Adipocyte (in vitro differentiated cells): Measurements from ENCODE around the gene KCNF1.

Experiments used
- DNase-seq: peaks from one replicate; pipeline ENCODE4 v3.0.0-alpha.2; 2015; ENCODE audit warnings: low read depth
- H3K27me3 ChIP-seq: replicated peaks from 2 replicates; pipeline ENCODE4 v1.7.0; 2013; ENCODE audit warnings: mild to moderate bottlenecking, low read length, moderate library complexity; ENCODE audit not compliant: control insufficient read depth, insufficient read depth
- H3K36me3 ChIP-seq: 2 replicates; pipeline ENCODE4 v1.7.0; 2013; ENCODE audit warnings: low read length, mild to moderate bottlenecking, moderate library complexity; ENCODE audit not compliant: control insufficient read depth, insufficient read depth, severe bottlenecking
- H3K4me1 ChIP-seq: 2 replicates; pipeline ENCODE4 v1.7.0; 2013; ENCODE audit warnings: mild to moderate bottlenecking, low read length, moderate library complexity; ENCODE audit not compliant: control insufficient read depth, insufficient read depth
- H3K4me3 ChIP-seq: 2 replicates; pipeline ENCODE4 v1.7.0; 2013; ENCODE audit warnings: mild to moderate bottlenecking, low read length, moderate library complexity
- H3K9ac ChIP-seq: 2 replicates; pipeline ENCODE4 v1.7.0; 2013; ENCODE audit warnings: mild to moderate bottlenecking, low read length, moderate library complexity
- H3K9me3 ChIP-seq: 2 replicates; pipeline ENCODE4 v1.7.0; 2013; ENCODE audit warnings: mild to moderate bottlenecking, low read length, moderate library complexity; ENCODE audit not compliant: control insufficient read depth

KCNF1 gene

GRCh38 chr2:10882568-10882967 is 29.2 kb upstream of the KCNF1 start:
- no peak overlapping the region for H3K9ac ChIP-seq
- H3K9me3 ChIP-seq, result no peaks in the 10 kb centered on the region
- peaks cover 15% of the 10 kb centered on the region for H3K27me3 ChIP-seq
- peaks cover 14% of the 10 kb centered on the region for H3K4me1 ChIP-seq
- no peak for DNase-seq
- H3K36me3 ChIP-seq, result no peaks in the 10 kb centered on the region
- H3K4me3 ChIP-seq, result no peak overlapping the region

- no peaks in the 10 kb centered on the region for H3K9me3 ChIP-seq
- no peak for DNase-seq
- H3K36me3 ChIP-seq, result no peaks in the 10 kb centered on the region
- H3K4me3 ChIP-seq, result no peak overlapping the region
- peaks cover 14% of the 10 kb centered on the region for H3K4me1 ChIP-seq
- peaks cover 15% of the 10 kb centered on the region for H3K27me3 ChIP-seq
- H3K9ac ChIP-seq, result no peak overlapping the region
These were observed 28.7 kb upstream of the KCNF1 start for GRCh38 chr2:10883066-10883465.

GRCh38 chr2:10883801-10884478 is 27.8 kb upstream of the KCNF1 start:
- Histone ChIP-seq H3K36me3 (no peaks in the 10 kb centered on the region), H3K4me3 (no peak overlapping the region), H3K9ac (no peak overlapping the region), H3K4me1 (peaks cover 14% of the 10 kb centered on the region), H3K9me3 (no peaks in the 10 kb centered on the region), H3K27me3 (peaks cover 20% of the 10 kb centered on the region)
- DNase-seq, result no peak

- Histone ChIP-seq H3K36me3 (no peaks in the 10 kb centered on the region), H3K4me1 (peaks cover 14% of the 10 kb centered on the region), H3K27me3 (peaks cover 24% of the 10 kb centered on the region), H3K4me3 (no peak overlapping the region), H3K9ac (no peak overlapping the region), H3K9me3 (no peaks in the 10 kb centered on the region)
- no peak for DNase-seq
These were observed 27.2 kb upstream of the KCNF1 start for GRCh38 chr2:10884574-10884975.

DNA sequence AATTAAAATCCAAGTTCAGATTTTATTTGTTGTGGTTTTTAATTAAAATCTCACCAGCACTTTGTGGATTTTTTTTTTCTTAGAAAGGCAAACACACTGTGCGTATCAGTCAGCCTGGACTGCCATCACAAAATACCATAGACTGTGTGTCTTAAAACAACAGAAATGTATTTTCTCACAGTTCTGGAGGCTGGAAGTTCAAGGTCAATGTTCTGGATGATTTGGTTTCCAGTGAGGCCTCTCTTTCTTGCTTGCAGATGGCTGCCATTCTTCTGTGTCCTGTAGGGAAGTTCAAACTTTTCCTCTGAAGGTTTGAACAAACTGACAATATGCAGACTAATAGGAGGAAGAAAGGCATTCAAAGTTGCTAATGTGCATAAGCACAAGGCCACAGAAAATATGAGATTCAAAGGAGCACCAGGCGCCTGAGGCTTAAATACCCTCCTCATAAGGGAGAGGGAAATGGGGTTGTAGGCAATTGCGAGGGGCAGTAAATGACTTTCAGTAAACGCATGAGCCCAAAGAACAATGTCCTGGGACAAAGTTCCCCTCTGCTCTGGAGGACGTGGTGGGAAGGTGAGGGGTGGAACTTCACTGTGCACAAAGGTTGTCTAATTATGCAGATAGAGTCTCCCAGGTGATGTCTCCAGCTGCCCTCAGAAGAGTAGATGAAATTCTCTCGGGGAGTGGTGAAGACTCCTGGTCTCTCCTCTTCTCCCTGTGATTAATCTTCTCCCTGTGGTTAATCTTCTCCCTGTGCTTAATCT is 26.5 kb upstream of the KCNF1 start:
- Histone ChIP-seq H3K27me3 (peaks cover 30% of the 10 kb centered on the region), H3K4me1 (peaks cover 14% of the 10 kb centered on the region), H3K9me3 (no peaks in the 10 kb centered on the region), H3K36me3 (no peaks in the 10 kb centered on the region), H3K4me3 (no peak overlapping the region), H3K9ac (no peak overlapping the region)
- DNase-seq, result no peak

GRCh38 chr2:10887476-10887875 is 24.3 kb upstream of the KCNF1 start:
- H3K27me3 ChIP-seq, result peaks cover 45% of the 10 kb centered on the region
- DNase-seq, result no peak
- H3K4me3 ChIP-seq, result no peak overlapping the region
- no peaks in the 10 kb centered on the region for H3K9me3 ChIP-seq
- H3K4me1 ChIP-seq, result peaks cover 14% of the 10 kb centered on the region
- H3K9ac ChIP-seq, result no peak overlapping the region
- no peaks in the 10 kb centered on the region for H3K36me3 ChIP-seq

DNA sequence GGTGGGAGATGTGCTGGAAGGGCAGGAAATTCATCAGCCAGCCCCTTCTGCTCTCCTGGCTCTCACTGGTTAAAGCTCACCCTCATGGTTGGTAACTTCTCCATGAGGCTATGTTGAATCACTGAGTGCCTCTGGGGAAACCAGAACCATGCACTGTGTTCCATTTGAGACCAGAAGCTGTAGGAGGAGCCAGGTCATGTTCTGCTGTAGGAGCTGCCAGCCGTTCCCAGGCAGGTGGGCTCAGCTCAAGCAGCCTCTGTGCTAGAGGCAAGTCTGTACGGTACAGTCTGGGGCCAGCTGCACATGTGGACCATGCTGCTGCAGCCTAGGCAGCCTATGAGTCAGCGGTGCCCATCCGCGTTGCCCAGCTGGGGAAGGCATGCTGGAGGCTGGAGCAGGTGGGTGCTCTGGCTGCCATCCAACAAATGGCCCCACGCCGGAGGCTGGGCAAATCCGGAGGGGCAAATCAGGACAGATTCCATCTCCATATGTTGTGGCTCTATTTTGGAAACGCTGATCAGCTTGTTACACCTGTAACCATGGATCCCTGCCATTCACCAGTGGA is 22.0 kb upstream of the KCNF1 start:
- no peak overlapping the region for H3K4me3 ChIP-seq
- no peak for DNase-seq

GRCh38 chr2:10890706-10891270 is 20.9 kb upstream of the KCNF1 start:
- Histone ChIP-seq H3K36me3 (no peaks in the 10 kb centered on the region), H3K9me3 (no peaks in the 10 kb centered on the region), H3K27me3 (peaks cover 45% of the 10 kb centered on the region), H3K9ac (no peak overlapping the region), H3K4me3 (no peak overlapping the region), H3K4me1 (no peaks in the 10 kb centered on the region)
- no peak for DNase-seq

More for the DNA sequence above, 22.0 kb upstream of the KCNF1 start:
- Histone ChIP-seq H3K9me3 (no peaks in the 10 kb centered on the region), H3K27me3 (peaks cover 46% of the 10 kb centered on the region), H3K9ac (no peak overlapping the region), H3K36me3 (no peaks in the 10 kb centered on the region), H3K4me1 (peaks cover under 1% of the 10 kb centered on the region)

DNA sequence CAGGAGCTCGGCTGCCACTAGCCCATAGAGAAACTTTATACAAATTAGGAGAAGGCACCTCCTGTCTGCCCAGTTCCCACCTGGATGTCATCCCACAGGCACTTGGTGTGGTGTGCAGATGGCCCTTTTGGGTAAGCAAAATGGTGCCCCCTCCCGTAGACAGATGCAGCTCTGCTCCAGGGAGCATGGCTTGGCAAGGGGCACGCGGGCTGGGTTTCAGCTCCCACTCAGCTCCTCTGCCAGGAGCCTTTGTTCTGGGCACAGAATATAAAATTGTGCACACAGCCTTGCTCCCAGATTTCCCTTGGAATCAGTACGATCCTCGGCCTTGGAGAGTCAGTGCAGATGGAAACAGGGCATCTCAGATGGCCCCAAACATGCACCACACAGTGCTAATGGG is 20.3 kb upstream of the KCNF1 start:
- DNase-seq, result no peak
- no peak overlapping the region for H3K4me3 ChIP-seq

DNA sequence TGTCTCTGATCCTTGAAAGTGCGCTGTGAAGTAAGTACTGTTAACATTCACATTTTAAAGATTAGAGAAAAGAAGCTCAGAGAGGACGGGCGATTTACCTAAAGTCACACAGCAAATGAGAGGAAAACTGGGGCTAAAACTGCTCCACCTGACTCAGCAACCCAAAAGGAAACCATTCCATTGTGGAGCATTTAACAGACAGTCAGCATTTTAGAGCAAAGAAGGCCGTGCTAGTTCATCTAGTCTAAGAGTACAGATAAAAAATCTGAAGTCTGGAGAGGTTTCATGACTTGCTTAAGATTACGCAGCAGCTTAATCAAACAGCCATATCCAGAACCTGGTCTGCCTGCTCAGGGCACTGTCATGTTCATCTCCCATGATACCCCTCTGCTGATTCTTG is 19.9 kb upstream of the KCNF1 start:
- Histone ChIP-seq H3K9me3 (no peaks in the 10 kb centered on the region), H3K36me3 (no peaks in the 10 kb centered on the region), H3K4me3 (no peak overlapping the region), H3K9ac (no peak overlapping the region), H3K4me1 (no peaks in the 10 kb centered on the region), H3K27me3 (peaks cover 45% of the 10 kb centered on the region)
- DNase-seq, result no peak

More for the DNA sequence above, 20.3 kb upstream of the KCNF1 start:
- Histone ChIP-seq H3K27me3 (peaks cover 45% of the 10 kb centered on the region), H3K36me3 (no peaks in the 10 kb centered on the region), H3K9me3 (no peaks in the 10 kb centered on the region), H3K4me1 (no peaks in the 10 kb centered on the region), H3K9ac (no peak overlapping the region)

GRCh38 chr2:10892316-10892715 is 19.4 kb upstream of the KCNF1 start:
- no peak overlapping the region for H3K9ac ChIP-seq
- peaks cover 45% of the 10 kb centered on the region for H3K27me3 ChIP-seq
- no peak overlapping the region for H3K4me3 ChIP-seq
- no peak for DNase-seq
- no peaks in the 10 kb centered on the region for H3K36me3 ChIP-seq
- H3K4me1 ChIP-seq, result no peaks in the 10 kb centered on the region
- no peaks in the 10 kb centered on the region for H3K9me3 ChIP-seq
